HG03442 (cell line): ENCODE measurements around the gene EIF4H.
A peak's percentile ranks its signal among the peaks of the same experiment; 100 is the strongest.
"Not testable (repeated sequence)": the region's sequence is repeated elsewhere in the genome, so short reads cannot be mapped to it uniquely, and the experiment has no call there.

Experiments
- ATAC-seq: cut with Tn5 transposase; IDR thresholded peaks from one replicate; pipeline ENCODE4 v1.9.1; 2021; ENCODE audit warnings: mild to moderate bottlenecking, moderate library complexity; ENCODE audit not compliant: unreplicated experiment

The EIF4H gene

DNA sequence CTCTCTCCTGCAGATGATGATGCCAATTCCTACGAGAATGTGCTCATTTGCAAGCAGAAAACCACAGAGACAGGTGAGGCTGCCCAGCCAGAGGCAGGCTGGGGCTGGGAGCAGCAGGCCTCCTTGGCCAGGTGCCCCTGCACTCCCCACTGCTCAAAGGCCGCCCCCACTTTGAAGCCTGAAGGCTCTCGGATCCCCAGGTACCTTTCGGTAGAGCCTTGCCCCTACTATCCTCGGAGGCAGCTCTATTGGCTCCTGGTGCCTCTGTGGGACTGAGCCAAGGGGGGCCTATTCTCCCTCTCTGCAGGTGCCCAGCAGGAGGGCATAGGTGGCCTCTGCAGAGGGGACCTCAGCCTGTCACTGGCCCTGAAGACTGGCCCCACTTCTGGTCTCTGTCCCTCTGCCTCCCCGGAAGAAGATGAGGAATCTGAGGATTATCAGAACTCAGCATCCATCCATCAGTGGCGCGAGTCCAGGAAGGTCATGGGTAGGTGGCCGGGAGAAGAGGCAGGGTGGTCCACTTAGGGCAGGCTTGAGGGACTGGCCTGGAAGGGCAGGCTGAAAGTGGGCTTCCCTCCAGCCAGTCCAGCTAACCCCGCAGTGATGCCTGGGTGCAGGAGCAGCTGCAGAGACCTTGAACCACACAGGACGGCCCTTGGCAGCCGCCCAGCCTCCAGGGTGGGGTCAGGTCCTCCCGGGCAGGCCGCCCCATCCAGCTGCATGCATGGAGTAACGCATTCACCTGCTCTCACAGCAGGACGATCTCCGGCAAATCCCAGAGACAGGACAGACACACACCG, 49.8 kb downstream of the EIF4H start:
- no peak for ATAC-seq

DNA sequence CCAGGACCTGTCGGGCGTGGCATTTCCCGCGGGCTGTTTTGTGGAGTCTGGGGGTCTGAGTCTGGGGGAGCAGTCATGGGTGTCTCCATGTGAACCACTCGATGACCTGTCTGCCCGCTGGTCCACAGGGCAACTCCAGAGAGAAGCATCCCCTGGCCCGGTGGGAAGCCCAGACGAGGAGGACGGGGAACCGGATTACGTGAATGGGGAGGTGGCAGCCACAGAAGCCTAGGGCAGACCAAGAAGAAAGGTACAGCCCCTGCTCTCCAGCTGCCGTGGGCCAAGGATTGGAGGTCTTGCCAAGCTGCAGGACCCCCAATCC, 50.3 kb downstream of the EIF4H start:
- no peak for ATAC-seq

DNA sequence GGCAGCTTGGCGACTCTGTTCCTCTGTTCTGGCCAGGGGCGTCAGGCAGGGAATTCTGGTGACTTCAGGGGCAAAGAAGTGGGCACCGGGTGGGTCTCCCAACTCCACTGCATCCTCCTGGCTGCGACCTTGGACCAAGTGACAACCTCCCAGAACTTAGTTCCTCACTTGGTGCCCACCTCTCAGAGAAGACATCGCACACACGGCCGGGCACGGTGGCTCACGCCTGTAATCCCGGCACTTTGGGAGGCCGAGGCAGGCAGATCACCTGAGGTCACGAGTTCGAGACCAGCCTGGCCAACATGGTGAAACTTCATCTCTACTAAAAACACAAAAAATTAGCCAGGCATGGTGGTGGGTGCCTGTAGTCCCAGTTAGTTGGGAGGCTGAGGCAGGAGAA, 50.8 kb downstream of the EIF4H start:
- ATAC-seq = not testable (repeated sequence)

DNA sequence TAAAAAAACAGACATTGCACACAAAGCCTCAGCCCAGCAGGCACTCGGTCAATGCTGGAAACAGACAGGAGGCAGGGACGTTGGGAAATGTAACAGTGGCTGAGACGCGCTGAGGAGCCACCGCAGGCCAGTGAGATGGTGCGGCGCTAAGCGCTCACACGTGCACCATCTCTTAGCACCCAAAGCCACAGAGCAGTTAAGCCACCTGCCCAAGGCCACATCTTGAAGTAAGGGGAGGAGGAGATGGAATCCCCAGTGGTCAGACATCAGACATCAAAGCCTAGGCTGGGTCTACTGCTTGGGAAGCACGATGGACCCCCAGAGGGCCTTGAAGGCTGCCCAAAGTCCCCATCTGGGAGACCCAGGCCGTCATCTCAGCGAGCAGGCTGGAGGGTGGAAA, 51.2 kb downstream of the EIF4H start:
- ATAC-seq = no peak

DNA sequence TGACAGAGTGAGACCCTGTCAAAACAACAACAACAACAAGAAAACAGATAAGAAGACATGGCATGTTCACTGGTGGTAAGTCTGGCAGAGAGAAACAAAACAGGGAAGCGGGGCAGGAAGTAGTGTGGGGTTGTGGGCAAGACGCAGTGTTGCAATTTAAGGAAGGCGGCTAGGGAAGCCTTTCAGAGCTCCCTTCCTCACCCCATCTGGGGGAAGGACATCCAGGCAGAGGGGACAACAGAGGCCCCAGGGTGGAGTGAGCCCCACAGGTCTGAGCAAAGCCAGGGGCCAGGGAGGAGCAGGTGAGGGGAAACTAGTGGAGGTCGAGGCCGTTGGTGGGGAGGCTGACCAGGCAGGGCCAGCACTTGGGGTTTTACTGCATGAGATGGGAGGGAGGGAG, 52.5 kb downstream of the EIF4H start:
- ATAC-seq = no peak

DNA sequence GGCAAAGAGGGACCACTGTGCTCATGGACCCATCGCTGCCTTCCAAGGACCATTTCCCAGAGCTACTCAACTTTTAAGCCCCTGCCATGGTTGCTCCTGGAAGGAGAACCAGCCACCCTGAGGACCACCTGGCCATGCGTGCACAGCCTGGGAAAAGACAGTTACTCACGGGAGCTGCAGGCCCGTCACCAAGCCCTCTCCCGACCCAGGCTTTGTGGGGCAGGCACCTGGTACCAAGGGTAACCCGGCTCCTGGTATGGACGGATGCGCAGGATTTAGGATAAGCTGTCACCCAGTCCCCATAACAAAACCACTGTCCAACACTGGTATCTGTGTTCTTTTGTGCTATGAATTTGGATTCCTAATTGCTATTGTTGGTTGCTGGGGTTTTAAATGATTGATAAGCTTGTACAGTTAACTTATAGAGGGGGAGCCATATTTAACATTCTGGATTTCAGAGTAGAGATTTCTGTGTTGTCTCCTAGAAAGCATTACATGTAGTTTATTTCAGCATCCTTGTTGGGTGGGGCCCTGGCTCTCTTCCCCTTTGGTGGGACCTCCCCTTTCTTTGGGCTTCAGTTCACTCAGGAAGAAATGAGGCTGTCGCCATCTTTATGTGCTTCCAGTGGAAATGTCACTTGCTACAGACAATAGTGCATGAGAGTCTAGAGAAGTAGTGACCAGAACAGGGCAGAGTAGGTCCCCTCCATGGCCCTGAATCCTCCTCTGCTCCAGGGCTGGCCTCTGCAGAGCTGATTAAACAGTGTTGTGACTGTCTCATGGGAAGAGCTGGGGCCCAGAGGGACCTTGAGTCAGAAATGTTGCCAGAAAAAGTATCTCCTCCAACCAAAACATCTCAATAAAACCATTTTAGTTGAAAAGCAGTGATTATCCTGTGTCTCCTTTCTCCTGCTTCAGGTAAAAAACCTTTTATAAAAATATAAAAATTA, 55.1 kb downstream of the EIF4H start:
- no peak for ATAC-seq

DNA sequence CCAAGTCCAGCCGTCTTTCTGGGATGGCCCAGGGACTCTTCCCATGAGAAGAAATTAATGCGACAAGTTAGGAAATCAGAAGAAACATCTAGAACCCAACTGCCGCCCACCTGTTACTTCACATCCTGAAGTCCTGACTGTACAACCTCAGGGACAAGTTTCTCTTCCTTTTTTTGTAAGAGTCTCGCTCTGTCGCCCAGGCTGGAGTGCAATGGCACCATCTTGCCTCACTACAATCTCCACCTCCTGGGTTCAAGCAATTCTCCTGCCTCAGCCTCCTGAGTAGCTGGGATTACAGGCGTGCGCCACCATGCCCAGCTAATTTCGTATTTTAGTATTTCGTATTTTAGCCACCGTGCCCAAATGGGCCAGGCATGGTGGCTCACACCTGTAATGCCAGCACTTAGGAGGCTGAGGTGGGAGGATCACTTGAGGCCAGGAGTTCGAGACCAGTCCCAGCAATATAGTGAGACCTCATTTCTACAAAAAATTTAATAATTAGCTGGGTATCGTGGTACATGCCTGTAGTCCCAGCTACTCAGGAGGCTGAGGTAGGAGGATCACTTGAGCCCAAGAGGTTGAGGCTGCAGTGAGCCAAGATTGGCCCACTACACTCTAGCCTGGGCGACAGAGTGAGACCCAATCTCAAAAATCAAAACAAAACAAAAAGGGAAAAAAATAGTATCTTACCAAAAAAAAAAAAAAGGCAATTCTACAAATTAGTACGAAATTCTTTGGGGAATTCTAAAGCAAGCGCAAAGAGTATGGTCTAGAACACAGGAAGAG, 56.5 kb downstream of the EIF4H start:
- no peak for ATAC-seq

DNA sequence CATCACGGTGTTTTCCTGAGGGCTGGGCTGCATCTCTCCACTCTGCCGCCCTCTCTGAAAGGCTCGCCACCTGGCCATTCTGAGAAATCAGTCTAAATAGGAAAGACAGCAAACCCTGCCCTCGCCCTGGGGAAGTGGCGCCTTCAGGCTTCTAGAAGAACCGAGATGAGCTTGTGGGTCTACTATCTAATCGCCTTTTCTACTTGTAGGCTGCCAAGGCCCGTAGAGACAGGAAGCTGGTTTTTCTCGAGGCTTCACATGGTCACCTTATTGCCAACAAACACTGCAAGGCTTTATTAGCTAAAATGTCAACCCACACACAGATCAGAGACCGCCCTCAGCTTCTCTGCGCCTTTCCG, 57.1 kb downstream of the EIF4H start:
- ATAC-seq = peak; percentile 44

DNA sequence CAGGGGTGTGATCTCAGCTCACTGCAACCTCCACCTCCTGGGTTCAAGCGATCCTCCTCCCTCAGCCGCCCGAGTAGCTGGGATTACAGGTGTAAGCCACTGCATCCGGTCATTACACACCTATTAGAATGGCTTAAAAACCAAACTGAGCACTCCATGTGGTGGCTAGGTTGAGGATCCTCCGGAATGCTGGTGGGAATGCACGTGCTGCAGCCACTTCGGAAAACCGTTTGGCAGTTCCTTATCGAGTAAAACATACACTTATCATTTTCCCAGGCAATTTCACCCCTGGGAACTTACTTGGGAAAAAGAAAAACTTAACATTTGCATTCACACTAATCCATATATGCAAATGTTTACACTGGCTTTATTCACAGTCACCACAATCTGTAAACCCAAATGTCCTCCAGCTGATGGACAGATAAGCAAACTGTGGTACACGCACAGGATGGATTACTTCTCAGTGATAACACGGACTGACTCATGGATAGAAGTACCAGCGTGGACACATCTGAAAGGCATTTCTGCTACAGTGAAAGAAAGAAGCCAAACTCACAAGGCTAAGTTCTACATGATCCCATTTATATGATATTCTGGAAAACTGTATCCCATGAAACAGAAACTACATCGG, 59.6 kb downstream of the EIF4H start:
- ATAC-seq = no peak

DNA sequence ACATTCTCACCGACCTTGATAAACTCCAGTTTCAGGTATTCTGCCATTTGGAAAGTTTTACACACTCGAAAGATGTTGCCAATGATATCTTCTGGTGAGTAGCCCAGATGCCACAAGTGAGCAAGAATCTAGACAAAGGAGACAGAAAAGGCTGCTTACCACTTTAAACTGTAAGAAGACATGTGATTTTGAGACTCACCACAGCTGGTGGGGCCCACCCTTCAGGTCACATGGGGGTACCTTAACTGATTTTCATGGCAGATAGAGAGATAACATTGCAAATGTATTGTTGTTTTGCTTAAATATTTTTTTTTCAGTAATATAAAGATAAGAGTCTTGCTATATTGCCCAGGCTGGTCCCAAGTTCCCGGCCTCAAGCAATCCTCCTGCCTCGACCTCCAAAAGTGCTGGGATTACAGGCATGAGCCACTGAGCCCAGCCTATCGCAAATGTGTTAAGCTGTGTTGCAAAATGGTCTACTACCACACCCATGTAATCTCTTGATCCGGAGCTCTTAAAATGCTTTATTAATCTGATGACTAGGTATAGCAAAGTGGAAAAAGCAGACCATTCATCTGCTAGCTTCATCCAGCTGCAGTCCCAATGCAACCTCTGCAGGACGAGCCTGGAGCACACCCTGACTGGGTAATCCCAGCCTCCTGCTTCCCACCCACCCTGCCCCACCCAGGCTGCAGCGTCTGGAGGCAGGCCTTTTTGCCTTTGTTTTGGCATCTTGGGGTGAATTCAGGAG, 61.5 kb downstream of the EIF4H start:
- ATAC-seq = no peak

DNA sequence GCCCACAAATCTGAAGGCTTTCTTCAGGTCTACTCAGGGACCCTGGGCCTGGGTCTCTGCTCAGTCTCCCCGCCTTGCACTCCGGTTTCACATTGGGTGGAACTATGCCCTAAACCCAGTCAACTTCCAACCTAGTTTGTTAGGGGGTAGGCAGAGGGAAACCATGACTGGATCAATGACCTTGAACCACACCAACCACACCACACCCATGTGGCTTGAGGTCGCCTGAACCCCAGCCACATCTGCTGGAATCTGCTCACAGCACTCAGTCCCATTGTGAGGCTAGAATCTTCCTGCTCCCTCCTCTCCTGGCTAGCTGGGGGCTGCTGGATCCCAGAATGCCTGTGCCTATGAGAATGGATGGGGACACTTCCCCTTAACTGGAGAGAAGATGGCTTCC, 62.1 kb downstream of the EIF4H start:
- ATAC-seq = no peak

DNA sequence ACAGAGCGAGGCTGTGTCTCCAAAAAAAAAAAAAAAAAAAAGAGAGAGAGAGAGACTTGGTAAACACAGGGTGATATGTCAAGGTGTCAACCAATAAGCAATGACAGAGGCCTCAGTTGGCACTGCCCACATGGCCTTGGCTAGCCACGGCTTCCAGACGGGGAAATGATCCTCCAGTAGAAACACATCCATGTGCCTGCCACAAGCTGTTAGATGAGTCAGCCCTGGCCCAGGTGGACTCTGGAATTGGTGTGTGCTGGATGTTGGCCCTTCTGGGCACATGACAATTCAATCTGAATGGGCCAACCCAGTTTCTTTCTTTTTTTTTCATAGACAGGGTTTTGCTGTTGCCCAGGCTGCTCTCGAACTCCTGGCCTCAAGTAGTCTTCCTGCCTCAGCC, 66.3 kb downstream of the EIF4H start:
- no peak for ATAC-seq

DNA sequence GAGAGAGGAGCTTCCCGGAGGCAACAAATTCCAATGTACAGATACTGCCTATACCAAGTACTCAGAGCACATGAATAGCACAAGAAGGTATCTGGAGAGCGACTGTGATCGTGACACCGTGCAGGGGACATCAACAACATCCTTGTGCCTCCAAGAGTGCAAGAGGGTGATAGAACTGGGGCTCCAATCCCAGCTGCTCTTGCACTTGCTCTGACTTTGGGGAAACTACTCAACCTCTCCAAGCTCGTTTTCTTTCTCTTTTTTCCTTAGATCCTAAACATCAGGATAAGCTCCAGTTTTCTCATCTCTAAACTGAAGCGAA, 67.9 kb downstream of the EIF4H start:
- no peak for ATAC-seq

DNA sequence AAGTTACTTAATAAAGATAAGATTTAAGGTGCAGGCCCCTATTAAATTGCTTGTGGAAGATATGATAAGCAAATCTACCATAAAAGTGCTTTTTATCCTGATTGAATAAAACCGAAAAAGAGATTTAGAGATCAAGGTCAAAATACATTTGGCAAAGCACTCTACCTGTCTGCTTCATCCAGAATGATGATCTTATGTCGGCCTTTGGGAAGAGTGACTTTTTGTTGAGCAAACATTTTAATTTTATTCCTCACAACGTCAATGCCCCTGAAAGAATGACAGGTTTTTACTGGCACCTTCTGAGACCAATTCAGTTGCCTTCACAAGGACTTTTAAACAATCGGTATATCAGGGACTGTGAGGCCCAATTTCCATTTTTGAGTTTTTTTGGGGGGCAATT, 72.3 kb downstream of the EIF4H start:
- ATAC-seq = no peak
